ENCODE data around the gene CKS2. TPM values are rescaled to one million over a fixed set of nuclear protein-coding genes. Genes with fewer than 3 reads are reported as not detected.
"Not testable (repeated sequence)": the region's sequence is repeated elsewhere in the genome, so short reads cannot be mapped to it uniquely, and the experiment has no call there.

Gene CKS2
- total RNA-seq, 3 donors from 2014 or later (not counting 1 experiment from before 2014, with no cell fraction given) = 11.4 to 18.3 (median 16.4) TPM

GRCh38 chr9:89291741-89292140 is 19.3 kb upstream of the CKS2 start:
- 96% methylated on average over 2 of the region's 2 CpGs for WGBS (ENCODE audit: insufficient coverage)
- Histone ChIP-seq H3K27ac (ENCODE audit: low read length) (no peak overlapping the region), H3K4me1 (ENCODE audit: control insufficient read depth, insufficient read depth, low read length) (no peaks in the 10 kb centered on the region), H3K4me3 (ENCODE audit: low read length) (no peak overlapping the region), H3K36me3 (ENCODE audit: control insufficient read depth, insufficient read depth, low read length) (no peaks in the 10 kb centered on the region), H3K9me3 (ENCODE audit: control insufficient read depth, insufficient read depth, low read length) (peaks cover 3% of the 10 kb centered on the region), H3K27me3 (ENCODE audit: control insufficient read depth, insufficient read depth, low read length) (peaks cover 2% of the 10 kb centered on the region)
- no peak for ATAC-seq
- Mint-ChIP-seq H3K4me3 (no peak overlapping the region), H3K9me3 (no peaks in the 10 kb centered on the region), H3K27ac (no peak overlapping the region), H3K27me3 (ENCODE audit: low read depth in 2 of 2) (peaks cover 3 to 7% of the 10 kb centered on the region in 2 donors), H3K4me1 (peaks cover 0 to 5% of the 10 kb centered on the region in 2 donors), H3K36me3 (no peaks in the 10 kb centered on the region)
- TF ChIP-seq CTCF (IDR thresholded peaks at IDR 0.05) = no peak
- DNase-seq = no peak
- intact Hi-C loops (cut with micrococcal nuclease) = no loop called here

- no peak for DNase-seq
- Histone ChIP-seq H3K27me3 (ENCODE audit: control insufficient read depth, insufficient read depth, low read length) (peaks cover 2% of the 10 kb centered on the region), H3K4me1 (ENCODE audit: control insufficient read depth, insufficient read depth, low read length) (no peaks in the 10 kb centered on the region), H3K4me3 (ENCODE audit: low read length) (no peak overlapping the region), H3K36me3 (ENCODE audit: control insufficient read depth, insufficient read depth, low read length) (no peaks in the 10 kb centered on the region), H3K27ac (ENCODE audit: low read length) (no peak overlapping the region), H3K9me3 (ENCODE audit: control insufficient read depth, insufficient read depth, low read length) (peaks cover 3% of the 10 kb centered on the region)
- intact Hi-C loops (cut with micrococcal nuclease) = no loop called here
- no peak for TF ChIP-seq CTCF (IDR thresholded peaks at IDR 0.05)
- Mint-ChIP-seq H3K27ac (no peak overlapping the region), H3K4me1 (peaks cover 0 to 5% of the 10 kb centered on the region in 2 donors), H3K4me3 (no peak overlapping the region), H3K36me3 (no peaks in the 10 kb centered on the region), H3K9me3 (no peaks in the 10 kb centered on the region), H3K27me3 (ENCODE audit: low read depth in 2 of 2) (peaks cover 5 to 7% of the 10 kb centered on the region in 2 donors)
- no peak for ATAC-seq
- WGBS (ENCODE audit: insufficient coverage) = 80% methylated on average over 1 of the region's 1 CpG
Observed at GRCh38 chr9:89293014-89293413, 18.0 kb upstream of the CKS2 start.

GRCh38 chr9:89295400-89295799 is 15.6 kb upstream of the CKS2 start:
- Mint-ChIP-seq H3K4me3 (no peak overlapping the region), H3K9me3 (no peaks in the 10 kb centered on the region), H3K27me3 (ENCODE audit: low read depth in 2 of 2) (peaks cover 5 to 7% of the 10 kb centered on the region in 2 donors), H3K4me1 (peaks cover 0 to 5% of the 10 kb centered on the region in 2 donors), H3K27ac (no peak overlapping the region), H3K36me3 (no peaks in the 10 kb centered on the region)
- H3K36me3 ChIP-seq (ENCODE audit: control insufficient read depth, insufficient read depth, low read length) = no peaks in the 10 kb centered on the region
- intact Hi-C loops (cut with micrococcal nuclease) = no loop called here
- no peak overlapping the region for H3K4me3 ChIP-seq (ENCODE audit: low read length)
- H3K9me3 ChIP-seq (ENCODE audit: control insufficient read depth, insufficient read depth, low read length) = peaks cover 3% of the 10 kb centered on the region
- no peaks in the 10 kb centered on the region for H3K4me1 ChIP-seq (ENCODE audit: control insufficient read depth, insufficient read depth, low read length)
- no peak overlapping the region for H3K27ac ChIP-seq (ENCODE audit: low read length)
- 69% methylated on average over 2 of the region's 5 CpGs for WGBS (ENCODE audit: insufficient coverage)
- DNase-seq (no peak), ATAC-seq (no peak)
- no peak for TF ChIP-seq CTCF (IDR thresholded peaks at IDR 0.05)
- H3K27me3 ChIP-seq (ENCODE audit: control insufficient read depth, insufficient read depth, low read length) = peaks cover 2% of the 10 kb centered on the region

- H3K4me3 ChIP-seq (ENCODE audit: low read length); H3K27me3 Mint-ChIP-seq (ENCODE audit: low read depth in 2 of 2); H3K9me3 ChIP-seq (ENCODE audit: control insufficient read depth, insufficient read depth, low read length); H3K27ac Mint-ChIP-seq; H3K9me3 Mint-ChIP-seq; H3K4me3 Mint-ChIP-seq; intact Hi-C loops (cut with micrococcal nuclease); H3K4me1 ChIP-seq (ENCODE audit: control insufficient read depth, insufficient read depth, low read length); H3K36me3 Mint-ChIP-seq; H3K27me3 ChIP-seq (ENCODE audit: control insufficient read depth, insufficient read depth, low read length); ATAC-seq; H3K27ac ChIP-seq (ENCODE audit: low read length); H3K4me1 Mint-ChIP-seq; DNase-seq; H3K36me3 ChIP-seq (ENCODE audit: control insufficient read depth, insufficient read depth, low read length): not testable (repeated sequence)
- 75% methylated on average over 1 of the region's 2 CpGs for whole genome bisulfite sequencing (ENCODE audit: insufficient coverage)
Observed at GRCh38 chr9:89301996-89302395, 9.0 kb upstream of the CKS2 start.
